Neural cell (in vitro differentiated cells): ENCODE results near the gene PACC1. TPM values are rescaled to one million over a fixed set of nuclear protein-coding genes. Genes with fewer than 3 reads are reported as not detected.
"Not testable (repeated sequence)": the region's sequence is repeated elsewhere in the genome, so short reads cannot be mapped to it uniquely, and the experiment has no call there.

Source experiments
- H2AFZ ChIP-seq: fragments of 200-600, 300-800 bp; sonication (generic), shearing (Covaris generic); 2 replicates; pipeline ENCODE4 v1.6.0; 2014; ENCODE audit warnings: low read depth, mild to moderate bottlenecking, antibody characterized with exemption, low read length, moderate library complexity
- H3F3A ChIP-seq: fragments of 200-600 bp; shearing (Covaris generic); 2 replicates; pipeline ENCODE4 v1.6.1; 2016; ENCODE audit warnings: mild to moderate bottlenecking, moderate library complexity, mixed read lengths, antibody characterized with exemption, low read length; ENCODE audit not compliant: insufficient read depth, poor library complexity, severe bottlenecking
- H3K27ac ChIP-seq: fragments of 200-600, 300-800 bp; sonication (generic), shearing (Covaris generic); 2 replicates; pipeline ENCODE4 v1.5.1; 2014; ENCODE audit warnings: mild to moderate bottlenecking, low read length, moderate library complexity
- H3K27me3 ChIP-seq: fragments of 300-800, 200-600 bp; sonication (generic), shearing (Covaris generic); 2 replicates; pipeline ENCODE4 v1.6.0; 2014; ENCODE audit warnings: mild to moderate bottlenecking, low read depth, low read length, moderate library complexity; ENCODE audit not compliant: insufficient read depth
- H3K36me3 ChIP-seq: fragments of 300-800, 200-600 bp; sonication (generic), shearing (Covaris generic); 2 replicates; pipeline ENCODE4 v1.5.1; 2014; ENCODE audit warnings: mild to moderate bottlenecking, antibody characterized with exemption, low read length, moderate library complexity; ENCODE audit not compliant: insufficient read depth
- H3K4me2 ChIP-seq: fragments of 300-800, 200-600 bp; sonication (generic), shearing (Covaris generic); 2 replicates; pipeline ENCODE4 v1.6.0; 2014; ENCODE audit warnings: mild to moderate bottlenecking, low read length
- H3K4me3 ChIP-seq: fragments of 300-800, 200-600 bp; sonication (generic), shearing (Covaris generic); 2 replicates; pipeline ENCODE4 v1.5.1; 2014; ENCODE audit warnings: mild to moderate bottlenecking, low read length, moderate library complexity
- H3K79me2 ChIP-seq: fragments of 200-600 bp; shearing (Covaris generic); replicated peaks from 2 replicates; pipeline ENCODE4 v1.6.0; 2014; ENCODE audit warnings: mild to moderate bottlenecking, low read length, moderate library complexity; ENCODE audit not compliant: insufficient read depth
- H3K9ac ChIP-seq: fragments of 300-800, 200-600 bp; sonication (generic), shearing (Covaris generic); 2 replicates; pipeline ENCODE4 v1.6.1; 2016; ENCODE audit warnings: mild to moderate bottlenecking, low read length, mixed read lengths
- H3K9me2 ChIP-seq: fragments of 200-600 bp; shearing (Covaris generic); 2 replicates; pipeline ENCODE4 v1.6.1; 2016; ENCODE audit warnings: mild to moderate bottlenecking, low read length, mixed read lengths; ENCODE audit not compliant: insufficient read depth
- H3K9me3 ChIP-seq: fragments of 200-600, 300-800 bp; sonication (generic), shearing (Covaris generic); 2 replicates; pipeline ENCODE4 v1.6.1; 2016; ENCODE audit warnings: mild to moderate bottlenecking, mixed run types, low read length, moderate library complexity, mixed read lengths
- H4K20me1 ChIP-seq: fragments of 200-600 bp; shearing (Covaris generic); 2 replicates; pipeline ENCODE4 v1.6.1; 2016; ENCODE audit warnings: mild to moderate bottlenecking, mixed run types; ENCODE audit not compliant: insufficient read depth
- CTCF ChIP-seq: fragments of 450-650 bp; IDR thresholded peaks from 2 replicates; pipeline ENCODE4 v1.5.1; 2014; ENCODE audit warnings: antibody characterized with exemption, mild to moderate bottlenecking, moderate library complexity; ENCODE audit not compliant: poor library complexity, severe bottlenecking
- EP300 ChIP-seq: fragments of 450-650 bp; conservative IDR thresholded peaks from 2 replicates; pipeline ENCODE4 v1.6.1; 2014; ENCODE audit warnings: antibody characterized with exemption, mild to moderate bottlenecking, moderate library complexity; ENCODE audit not compliant: poor library complexity, severe bottlenecking
- EZH2 ChIP-seq: fragments of 200-600, 300-800 bp; shearing (Covaris generic), sonication (generic); IDR thresholded peaks from 2 replicates; pipeline ENCODE4 v1.6.1; 2014; ENCODE audit warnings: antibody characterized with exemption, low read length, borderline replicate concordance, mild to moderate bottlenecking; ENCODE audit not compliant: insufficient read depth, poor library complexity, severe bottlenecking
- MXI1 ChIP-seq: fragments of 450-650 bp; conservative IDR thresholded peaks from 2 replicates; pipeline ENCODE4 v1.6.1; 2014; ENCODE audit warnings: antibody characterized with exemption, mild to moderate bottlenecking; ENCODE audit not compliant: poor library complexity, severe bottlenecking
- POLR2AphosphoS5 ChIP-seq: IDR thresholded peaks from 2 replicates; pipeline ENCODE4 v1.6.1; 2012
- RAD21 ChIP-seq: fragments of 450-650 bp; conservative IDR thresholded peaks from 2 replicates; pipeline ENCODE4 v1.6.1; 2014; ENCODE audit warnings: antibody characterized with exemption, mild to moderate bottlenecking, moderate library complexity
- SMC3 ChIP-seq: fragments of 450-650 bp; conservative IDR thresholded peaks from 2 replicates; pipeline ENCODE4 v1.6.1; 2014; ENCODE audit warnings: antibody characterized with exemption, mild to moderate bottlenecking, moderate library complexity; ENCODE audit not compliant: poor library complexity
- TAF1 ChIP-seq: IDR thresholded peaks from 2 replicates; pipeline ENCODE4 v1.6.1; 2012; ENCODE audit warnings: low read depth
- polyA plus RNA-seq: library from polyadenylated mRNA; depleted of rRNA; stranded (reverse); fragments of >200 nt; gene quantifications from 2 replicates; pipeline ENCODE4 v1.2.3, GENCODE V29; 2014
- TF ChIP-seq, protein P1 (sequence below): IDR thresholded peaks from 2 replicates; pipeline ENCODE4 v1.6.1; 2012; ENCODE audit warnings: borderline replicate concordance

The PACC1 gene
- polyA plus RNA-seq, 1 donor from 2014 or later, result 33.3 TPM

GRCh38 chr1:212323066-212323465 lies 91.6 kb downstream of the PACC1 start:
- Histone ChIP-seq H3K4me2 (no peak overlapping the region), H3K9me2 (no peaks in the 10 kb centered on the region), H3K79me2 (no peaks in the 10 kb centered on the region), H3K36me3 (no peaks in the 10 kb centered on the region), H2AFZ (no peak overlapping the region), H4K20me1 (no peaks in the 10 kb centered on the region), H3K4me3 (no peak overlapping the region), H3K9me3 (no peaks in the 10 kb centered on the region), H3F3A (no peaks in the 10 kb centered on the region), H3K27ac (no peak overlapping the region), H3K9ac (no peak overlapping the region), H3K27me3 (no peaks in the 10 kb centered on the region)
- TF ChIP-seq POLR2AphosphoS5 (no peak), CTCF (no peak), EZH2 (no peak), SMC3 (no peak)
- TF ChIP-seq, protein P1, sequence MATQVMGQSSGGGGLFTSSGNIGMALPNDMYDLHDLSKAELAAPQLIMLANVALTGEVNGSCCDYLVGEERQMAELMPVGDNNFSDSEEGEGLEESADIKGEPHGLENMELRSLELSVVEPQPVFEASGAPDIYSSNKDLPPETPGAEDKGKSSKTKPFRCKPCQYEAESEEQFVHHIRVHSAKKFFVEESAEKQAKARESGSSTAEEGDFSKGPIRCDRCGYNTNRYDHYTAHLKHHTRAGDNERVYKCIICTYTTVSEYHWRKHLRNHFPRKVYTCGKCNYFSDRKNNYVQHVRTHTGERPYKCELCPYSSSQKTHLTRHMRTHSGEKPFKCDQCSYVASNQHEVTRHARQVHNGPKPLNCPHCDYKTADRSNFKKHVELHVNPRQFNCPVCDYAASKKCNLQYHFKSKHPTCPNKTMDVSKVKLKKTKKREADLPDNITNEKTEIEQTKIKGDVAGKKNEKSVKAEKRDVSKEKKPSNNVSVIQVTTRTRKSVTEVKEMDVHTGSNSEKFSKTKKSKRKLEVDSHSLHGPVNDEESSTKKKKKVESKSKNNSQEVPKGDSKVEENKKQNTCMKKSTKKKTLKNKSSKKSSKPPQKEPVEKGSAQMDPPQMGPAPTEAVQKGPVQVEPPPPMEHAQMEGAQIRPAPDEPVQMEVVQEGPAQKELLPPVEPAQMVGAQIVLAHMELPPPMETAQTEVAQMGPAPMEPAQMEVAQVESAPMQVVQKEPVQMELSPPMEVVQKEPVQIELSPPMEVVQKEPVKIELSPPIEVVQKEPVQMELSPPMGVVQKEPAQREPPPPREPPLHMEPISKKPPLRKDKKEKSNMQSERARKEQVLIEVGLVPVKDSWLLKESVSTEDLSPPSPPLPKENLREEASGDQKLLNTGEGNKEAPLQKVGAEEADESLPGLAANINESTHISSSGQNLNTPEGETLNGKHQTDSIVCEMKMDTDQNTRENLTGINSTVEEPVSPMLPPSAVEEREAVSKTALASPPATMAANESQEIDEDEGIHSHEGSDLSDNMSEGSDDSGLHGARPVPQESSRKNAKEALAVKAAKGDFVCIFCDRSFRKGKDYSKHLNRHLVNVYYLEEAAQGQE, result no peak

- H3K9ac ChIP-seq, H4K20me1 ChIP-seq, H3K9me3 ChIP-seq, H3K27ac ChIP-seq, H3F3A ChIP-seq, H3K27me3 ChIP-seq, H3K4me2 ChIP-seq, H3K36me3 ChIP-seq, H2AFZ ChIP-seq, H3K4me3 ChIP-seq, H3K79me2 ChIP-seq, H3K9me2 ChIP-seq: not testable (repeated sequence)
Observed at GRCh38 chr1:212321031-212321430, 93.7 kb downstream of the PACC1 start.

DNA sequence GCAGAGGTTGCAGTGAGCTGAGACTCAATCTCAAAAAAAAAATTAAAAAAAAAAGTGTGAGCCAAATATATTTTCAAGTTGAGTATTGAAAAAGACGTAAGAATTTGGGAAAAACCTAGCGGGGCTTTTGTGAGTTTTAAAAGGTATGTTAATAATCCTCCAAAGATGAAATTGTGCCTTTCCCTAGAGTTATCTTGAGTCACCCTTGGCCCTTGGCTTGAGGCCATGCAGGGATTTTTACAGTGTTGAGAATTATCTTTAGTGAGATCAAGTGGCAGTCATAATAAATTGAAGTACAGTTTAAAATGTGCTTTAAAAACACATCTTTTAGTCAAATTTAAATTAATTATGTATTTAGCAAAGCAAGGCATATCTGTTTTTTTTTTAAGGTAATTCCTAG lies 96.8 kb downstream of the PACC1 start:
- TF ChIP-seq TAF1 (no peak), POLR2AphosphoS5 (no peak), MXI1 (no peak), EZH2 (no peak), RAD21 (no peak), SMC3 (no peak), EP300 (no peak)
- TF ChIP-seq, protein P1, result no peak
- H4K20me1 ChIP-seq, result no peaks in the 10 kb centered on the region
- no peaks in the 10 kb centered on the region for H3K79me2 ChIP-seq
- no peaks in the 10 kb centered on the region for H3K9me2 ChIP-seq
- no peak overlapping the region for H3K27ac ChIP-seq
- H2AFZ ChIP-seq, result no peak overlapping the region
- no peak overlapping the region for H3K4me2 ChIP-seq
- no peaks in the 10 kb centered on the region for H3F3A ChIP-seq
- H3K4me3 ChIP-seq, result no peak overlapping the region
- H3K9me3 ChIP-seq, result no peaks in the 10 kb centered on the region
- H3K27me3 ChIP-seq, result no peaks in the 10 kb centered on the region
- H3K9ac ChIP-seq, result no peak overlapping the region
- no peaks in the 10 kb centered on the region for H3K36me3 ChIP-seq
